GM21717 (cell line): ENCODE measurements around the gene JUNB.

ENCODE experiments used
- ATAC-seq: cut with Tn5 transposase; IDR thresholded peaks from one replicate; pipeline ENCODE4 v1.9.1; 2021; ENCODE audit warnings: mild to moderate bottlenecking, moderate library complexity; ENCODE audit not compliant: unreplicated experiment

The JUNB gene

GRCh38 chr19:12773571-12773970, 17.7 kb upstream of the JUNB start:
- no peak for ATAC-seq

GRCh38 chr19:12774588-12775555, 16.4 kb upstream of the JUNB start, which contains the start of gene HOOK2:
HOOK2 (minus strand) TSS chr19:12775552; CDS start chr19:12775449, 103 bp downstream.
- no peak for ATAC-seq

GRCh38 chr19:12777217-12778016, 13.9 kb upstream of the JUNB start:
- no peak for ATAC-seq

GRCh38 chr19:12778017-12778904, 13.0 kb upstream of the JUNB start:
- ATAC-seq = no peak

- ATAC-seq = no peak
Measured at GRCh38 chr19:12778905-12779161, 12.5 kb upstream of the JUNB start.

GRCh38 chr19:12779162-12779993, 11.9 kb upstream of the JUNB start:
- ATAC-seq = no peak

GRCh38 chr19:12782174-12782423, 9.2 kb upstream of the JUNB start:
- peak; percentile 8 for ATAC-seq

- peak; percentile 23 for ATAC-seq
Measured at GRCh38 chr19:12782424-12783290, 8.6 kb upstream of the JUNB start.

- no peak for ATAC-seq
Measured at GRCh38 chr19:12783291-12783848, 7.9 kb upstream of the JUNB start.

GRCh38 chr19:12783849-12784393, 7.4 kb upstream of the JUNB start:
- no peak for ATAC-seq

- ATAC-seq = no peak
Measured at GRCh38 chr19:12784394-12784870, 6.9 kb upstream of the JUNB start.

- no peak for ATAC-seq
Measured at GRCh38 chr19:12784871-12785430, 6.3 kb upstream of the JUNB start.

GRCh38 chr19:12785431-12786031, 5.8 kb upstream of the JUNB start:
- ATAC-seq = no peak

GRCh38 chr19:12786141-12786870, 5.0 kb upstream of the JUNB start:
- ATAC-seq = no peak

- ATAC-seq = no peak
Measured at GRCh38 chr19:12786952-12787351, 4.3 kb upstream of the JUNB start.

- ATAC-seq = no peak
Measured at GRCh38 chr19:12787458-12787857, 3.8 kb upstream of the JUNB start.

- ATAC-seq = no peak
Measured at GRCh38 chr19:12788042-12788681, 3.1 kb upstream of the JUNB start.
